B cell (primary cell): ENCODE measurements around the gene PERCC1. TPM values are rescaled to one million over a fixed set of nuclear protein-coding genes. Genes with fewer than 3 reads are reported as not detected.

ENCODE experiments used
- ATAC-seq: fragments of 200-7000 bp; cut with Tn5 transposase; one replicate; pipeline ENCODE4 v1.10.0; 2021; ENCODE audit warnings: low read depth, mild to moderate bottlenecking, moderate number of reproducible peaks, moderate library complexity
- CTCF ChIA-PET: fragments of 350-600 bp; sonication (Branson Sonifier 250); formaldehyde crosslinking; loops from one replicate; lab custom pipeline; 2021; ENCODE audit warnings: antibody characterized with exemption, inconsistent platforms; lab: Charles Lee
- POLR2A ChIA-PET: fragments of 350-600 bp; sonication (Branson Sonifier 250); formaldehyde crosslinking; loops from one replicate; lab custom pipeline; 2021; ENCODE audit warnings: antibody characterized with exemption; lab: Charles Lee
- DNase-seq: peaks from one replicate; pipeline ENCODE4 v3.0.0; 2013
- H2AFZ ChIP-seq: 2 replicates; pipeline ENCODE4 v1.6.1; 2012; ENCODE audit warnings: mild to moderate bottlenecking, low read depth, low read length; ENCODE audit not compliant: insufficient read depth, poor library complexity, severe bottlenecking
- H3K27ac ChIP-seq, 2 donors: 1 replicate in 1 of 2; 2 replicates in 1 of 2; pipeline ENCODE4 v1.5.1; 2012 to 2013; ENCODE audit warnings: low read length in 2 of 2, mild to moderate bottlenecking in 2 of 2, moderate library complexity in 1 of 2
- H3K27me3 ChIP-seq, 4 experiments: fragments of 200-600 bp in 1 of 4; sonication (generic) in 1 of 4; replicated peaks in 1 of 4; 1 replicate in 2 of 4; 2 replicates in 2 of 4; pipeline versions ENCODE4 v1.6.1 to v1.7.0; 2013 to 2016; ENCODE audit warnings: low read length in 3 of 4, mild to moderate bottlenecking in 2 of 4, mixed read lengths in 1 of 4, moderate library complexity in 1 of 4; ENCODE audit not compliant: insufficient read depth in 4 of 4, control insufficient read depth in 3 of 4; ENCODE audit errors: control extremely low read depth in 1 of 4
- H3K36me3 ChIP-seq, 2 experiments: replicated peaks in 1 of 2; 1 replicate in 1 of 2; 2 replicates in 1 of 2; pipeline versions ENCODE4 v1.6.1 to v1.7.1; 2013; ENCODE audit warnings: low read length in 1 of 2; ENCODE audit not compliant: insufficient read depth in 2 of 2, control insufficient read depth in 1 of 2; ENCODE audit errors: control extremely low read depth in 1 of 2, extremely low read depth in 1 of 2
- H3K4me1 ChIP-seq, 2 donors: fragments of 200-600 bp in 1 of 2; sonication (generic) in 1 of 2; 1 replicate in 1 of 2; 2 replicates in 1 of 2; pipeline versions ENCODE4 v1.5.1 to v1.6.1; 2013 to 2017; ENCODE audit warnings: low read length in 2 of 2; ENCODE audit not compliant: control insufficient read depth in 2 of 2, insufficient read depth in 2 of 2
- H3K4me2 ChIP-seq: replicated peaks from 2 replicates; pipeline ENCODE3; 2012; ENCODE audit warnings: mild to moderate bottlenecking, low read depth, low read length; ENCODE audit not compliant: poor library complexity, severe bottlenecking
- H3K4me3 ChIP-seq, 5 experiments: fragments of 200-600 bp in 1 of 5; sonication (generic) in 1 of 5; 1 replicate in 3 of 5; 2 replicates in 2 of 5; pipeline versions ENCODE4 v1.5.1 to v1.7.0; 2011 to 2016; ENCODE audit warnings: low read length in 4 of 5, mild to moderate bottlenecking in 4 of 5, low read depth in 2 of 5, control low read depth in 1 of 5, moderate library complexity in 1 of 5; ENCODE audit not compliant: insufficient read depth in 1 of 5; ENCODE audit errors: control extremely low read depth in 1 of 5, extremely low read depth in 1 of 5
- H3K79me2 ChIP-seq: fragments of 200-600 bp; sonication (generic); one replicate; pipeline ENCODE4 v1.6.0; 2016; ENCODE audit warnings: low read length; ENCODE audit not compliant: control insufficient read depth, insufficient read depth
- H3K9ac ChIP-seq: fragments of 200-600 bp; sonication (generic); 2 replicates; pipeline ENCODE4 v1.6.1; 2017; ENCODE audit warnings: mild to moderate bottlenecking, low read length, moderate library complexity
- H3K9me3 ChIP-seq, 3 donors: one replicate each; pipeline versions ENCODE4 v1.6.1 to v1.7.1; 2013; ENCODE audit warnings: low read length in 2 of 3; ENCODE audit not compliant: control insufficient read depth in 2 of 3, insufficient read depth in 1 of 3; ENCODE audit errors: control extremely low read depth in 1 of 3
- H4K20me1 ChIP-seq: 2 replicates; pipeline ENCODE4 v1.6.0; 2012; ENCODE audit warnings: mild to moderate bottlenecking, low read length; ENCODE audit not compliant: insufficient read depth, control insufficient read depth, poor library complexity, severe bottlenecking
- H3K27ac Mint-ChIP-seq: one replicate; pipeline ENCODE4 v1.8.0; 2021; ENCODE audit warnings: mixed read lengths
- H3K27me3 Mint-ChIP-seq: one replicate; pipeline ENCODE4 v1.8.0; 2021; ENCODE audit warnings: mixed read lengths
- H3K4me1 Mint-ChIP-seq: one replicate; pipeline ENCODE4 v1.8.0; 2021; ENCODE audit warnings: mixed read lengths
- H3K4me3 Mint-ChIP-seq: one replicate; pipeline ENCODE4 v1.8.0; 2021; ENCODE audit warnings: mixed read lengths
- H3K9me3 Mint-ChIP-seq: one replicate; pipeline ENCODE4 v1.8.0; 2022; ENCODE audit warnings: mixed read lengths; ENCODE audit not compliant: insufficient read depth
- EZH2 ChIP-seq: IDR thresholded peaks from 2 replicates; pipeline ENCODE4 v1.6.1; 2012; ENCODE audit warnings: borderline replicate concordance, low read depth, mild to moderate bottlenecking, moderate library complexity, low read length; ENCODE audit not compliant: insufficient read depth, poor library complexity, severe bottlenecking
- WGBS: methylation state at CpG from one replicate; pipeline ENCODE4 v1.1.5; 2013; ENCODE audit warnings: missing lambda C conversion rate; ENCODE audit not compliant: insufficient coverage; 5-methylcytosine and 5-hydroxymethylcytosine counted together
- intact Hi-C: fragments of 100-400 bp; cut with micrococcal nuclease; formaldehyde crosslinking; loops from one replicate; pipeline ENCODE4 v1.10.0; 2022
- polyA plus RNA-seq: library from polyadenylated mRNA; depleted of rRNA; stranded (reverse); fragments of >200 nt; gene quantifications from 2 replicates; pipeline ENCODE4 v1.2.3, GENCODE V29; 2012
- total RNA-seq, 2 donors: library from RNA; stranded (reverse); fragments of 120-200 nt in 1 of 2; gene quantifications; 1 replicate in 1 of 2; 2 replicates in 1 of 2; pipeline versions ENCODE4 v1.2.3 to v1.2.4, GENCODE V29; 2013 to 2022
- TF ChIP-seq, protein P1 (sequence below): fragments of 200-600 bp; IDR thresholded peaks from one replicate; pipeline ENCODE4 v1.8.0; 2022; ENCODE audit warnings: antibody characterized with exemption, mild to moderate bottlenecking

Gene PERCC1
- total and polyA plus RNA-seq, 2 donors (not counting 1 experiment from before 2014, with no cell fraction given) = 0.46 to 0.64 TPM

DNA sequence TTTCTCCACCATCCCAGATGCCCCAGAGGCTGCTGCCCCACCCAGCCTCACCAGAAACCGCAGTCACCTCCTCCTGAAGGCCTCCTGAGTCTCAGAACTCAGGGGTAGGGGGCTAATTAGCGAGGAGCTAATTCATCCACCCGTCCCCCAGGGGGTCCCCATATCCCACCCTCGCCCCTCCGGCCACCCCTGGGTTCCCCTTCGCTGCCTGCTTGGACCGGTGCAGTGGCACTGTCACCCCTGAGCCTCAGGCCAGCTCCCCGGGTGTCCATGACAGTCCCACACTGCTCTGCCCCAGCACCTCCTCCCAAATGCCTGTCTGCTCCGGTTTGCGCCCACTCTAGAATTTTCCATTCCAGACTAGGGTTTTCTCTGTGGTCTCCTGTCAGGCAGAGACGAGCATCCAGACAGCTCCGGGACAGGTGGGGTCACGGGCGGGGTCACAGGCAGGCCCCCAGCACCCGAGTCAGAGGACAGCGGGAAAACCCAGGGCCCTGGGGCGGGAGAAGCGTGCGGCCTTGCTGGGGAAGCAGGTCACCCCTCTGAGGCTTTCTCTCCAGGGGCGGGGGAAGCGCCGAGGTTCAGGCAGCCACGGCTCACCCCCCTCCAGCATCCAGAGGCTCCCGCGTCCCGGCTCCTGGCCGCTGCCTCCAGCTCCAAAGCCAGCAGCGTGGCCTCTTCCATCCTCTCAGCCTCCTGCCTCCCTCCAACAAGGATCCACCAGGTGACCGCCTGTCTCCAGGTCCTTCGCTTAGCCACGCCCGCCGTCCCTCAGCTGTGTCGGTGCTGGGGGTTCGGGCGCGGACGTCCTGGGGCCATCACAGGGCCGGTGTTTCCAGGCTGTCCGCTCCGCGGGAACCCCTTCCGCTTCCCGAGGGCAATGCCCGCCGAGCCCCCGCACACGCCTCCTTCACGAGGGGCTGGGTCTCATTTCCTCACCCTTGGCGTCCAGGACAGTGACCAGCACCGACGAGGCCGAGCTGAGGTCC is 3.1 kb upstream of the PERCC1 start:
- H3K4me3 ChIP-seq = peak overlapping the region in 2 of 5 experiments; percentile 15 to 37
- no peak for TF ChIP-seq EZH2
- TF ChIP-seq, protein P1, sequence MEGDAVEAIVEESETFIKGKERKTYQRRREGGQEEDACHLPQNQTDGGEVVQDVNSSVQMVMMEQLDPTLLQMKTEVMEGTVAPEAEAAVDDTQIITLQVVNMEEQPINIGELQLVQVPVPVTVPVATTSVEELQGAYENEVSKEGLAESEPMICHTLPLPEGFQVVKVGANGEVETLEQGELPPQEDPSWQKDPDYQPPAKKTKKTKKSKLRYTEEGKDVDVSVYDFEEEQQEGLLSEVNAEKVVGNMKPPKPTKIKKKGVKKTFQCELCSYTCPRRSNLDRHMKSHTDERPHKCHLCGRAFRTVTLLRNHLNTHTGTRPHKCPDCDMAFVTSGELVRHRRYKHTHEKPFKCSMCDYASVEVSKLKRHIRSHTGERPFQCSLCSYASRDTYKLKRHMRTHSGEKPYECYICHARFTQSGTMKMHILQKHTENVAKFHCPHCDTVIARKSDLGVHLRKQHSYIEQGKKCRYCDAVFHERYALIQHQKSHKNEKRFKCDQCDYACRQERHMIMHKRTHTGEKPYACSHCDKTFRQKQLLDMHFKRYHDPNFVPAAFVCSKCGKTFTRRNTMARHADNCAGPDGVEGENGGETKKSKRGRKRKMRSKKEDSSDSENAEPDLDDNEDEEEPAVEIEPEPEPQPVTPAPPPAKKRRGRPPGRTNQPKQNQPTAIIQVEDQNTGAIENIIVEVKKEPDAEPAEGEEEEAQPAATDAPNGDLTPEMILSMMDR = no peak
- H3K9me3 ChIP-seq = no peaks in the 10 kb centered on the region
- DNase-seq (no peak), ATAC-seq (no peak)
- 90% methylated on average over 50 of the region's 53 CpGs for WGBS
- no peaks in the 10 kb centered on the region for H3K27me3 Mint-ChIP-seq
- peaks cover 15 to 34% of the 10 kb centered on the region in 2 donors for H3K4me1 ChIP-seq
- peak overlapping the region; percentile 76 for H3K4me2 ChIP-seq
- H3K9me3 Mint-ChIP-seq = no peaks in the 10 kb centered on the region
- no peak overlapping the region for H3K27ac Mint-ChIP-seq
- H3K4me1 Mint-ChIP-seq = peaks cover 5% of the 10 kb centered on the region
- intact Hi-C loops = loop anchor here (1.0 kb wide), 1 partner anchor 111 kb away; no protein-coding TSS in a partner anchor
- H3K4me3 Mint-ChIP-seq = no peak overlapping the region
- no peaks in the 10 kb centered on the region for H4K20me1 ChIP-seq
- H3K36me3 ChIP-seq = no peaks in the 10 kb centered on the region
- H2AFZ ChIP-seq = peak overlapping the region; percentile 66
- CTCF ChIA-PET = interaction anchor here (0.8 to 3.4 kb wide), 11 partner anchors 11 to 278 kb away, joined by 3 to 22 read pairs (median 4); partner anchors contain the start of genes MAPK8IP3 and TELO2
- H3K27ac ChIP-seq = peak overlapping the region in 1 of 2 donors; percentile 50
- H3K9ac ChIP-seq = peak overlapping the region; percentile 35
- H3K79me2 ChIP-seq = peaks cover 6% of the 10 kb centered on the region
- POLR2A ChIA-PET = interaction anchor here (0.7 to 1.3 kb wide), 2 partner anchors 7 to 36 kb away, joined by 3 to 9 read pairs; partner anchors contain the start of gene UQCC4
- H3K27me3 ChIP-seq = no peaks in the 10 kb centered on the region
